Neural crest cell (in vitro differentiated cells): ENCODE measurements around the gene VGLL4. TPM values are rescaled to one million over a fixed set of nuclear protein-coding genes. Genes with fewer than 3 reads are reported as not detected.
A peak's percentile ranks its signal among the peaks of the same experiment; 100 is the strongest.
"Not testable (repeated sequence)": the region's sequence is repeated elsewhere in the genome, so short reads cannot be mapped to it uniquely, and the experiment has no call there.

Experiments used
- DNase-seq: peaks from one replicate; pipeline ENCODE4 v3.0.0; 2021; ENCODE audit warnings: low read depth, mixed read lengths, low spot score
- H3K27ac Mint-ChIP-seq: one replicate; pipeline ENCODE4 v1.8.0; 2021; ENCODE audit warnings: mild to moderate bottlenecking, mixed read lengths; ENCODE audit not compliant: unreplicated experiment
- H3K27me3 Mint-ChIP-seq: 2 replicates; pipeline ENCODE4 v1.8.0; 2021; ENCODE audit warnings: low read depth, mild to moderate bottlenecking, mixed read lengths
- H3K36me3 Mint-ChIP-seq: 2 replicates; pipeline ENCODE4 v1.8.0; 2021; ENCODE audit warnings: low read depth, mild to moderate bottlenecking, mixed read lengths
- H3K4me1 Mint-ChIP-seq: 2 replicates; pipeline ENCODE4 v1.8.0; 2021; ENCODE audit warnings: mixed read lengths
- H3K4me3 Mint-ChIP-seq: one replicate; pipeline ENCODE4 v1.8.0; 2021; ENCODE audit warnings: mild to moderate bottlenecking, mixed read lengths
- H3K9me3 Mint-ChIP-seq: 2 replicates; pipeline ENCODE4 v1.8.0; 2021; ENCODE audit warnings: mixed read lengths
- CTCF ChIP-seq: fragments of 200-600 bp; sonication (generic); conservative IDR thresholded peaks from 2 replicates; pipeline ENCODE4 v1.5.0; 2021; ENCODE audit warnings: antibody characterized with exemption, mild to moderate bottlenecking
- total RNA-seq: library from RNA; stranded (reverse); gene quantifications from 2 replicates; pipeline ENCODE4 v1.2.1, GENCODE V29; 2021

VGLL4 gene
- total RNA-seq, 1 donor from 2014 or later = 82.8 TPM

GRCh38 chr3:11600501-11601282 is 43.0 kb downstream of the VGLL4 start:
- Mint-ChIP-seq H3K9me3 (peaks cover 2% of the 10 kb centered on the region), H3K27me3 (no peaks in the 10 kb centered on the region), H3K4me1 (peaks cover 65% of the 10 kb centered on the region), H3K27ac (peak overlapping the region; percentile 32), H3K4me3 (peak overlapping the region; percentile 47), H3K36me3 (peaks cover 39% of the 10 kb centered on the region)
- no peak for DNase-seq
- TF ChIP-seq CTCF = no peak

- DNase-seq = no peak
- peaks cover 58% of the 10 kb centered on the region for H3K4me1 Mint-ChIP-seq
- TF ChIP-seq CTCF = no peak
- H3K27ac Mint-ChIP-seq = no peak overlapping the region
- no peak overlapping the region for H3K4me3 Mint-ChIP-seq
- peaks cover 2% of the 10 kb centered on the region for H3K9me3 Mint-ChIP-seq
- peaks cover 45% of the 10 kb centered on the region for H3K36me3 Mint-ChIP-seq
- no peaks in the 10 kb centered on the region for H3K27me3 Mint-ChIP-seq
Observed at GRCh38 chr3:11596387-11596786, 47.3 kb downstream of the VGLL4 start.

GRCh38 chr3:11595024-11595423 is 48.7 kb downstream of the VGLL4 start:
- H3K4me3 Mint-ChIP-seq, DNase-seq, H3K9me3 Mint-ChIP-seq, H3K27me3 Mint-ChIP-seq, H3K27ac Mint-ChIP-seq: not testable (repeated sequence)
- Mint-ChIP-seq H3K36me3 (peaks cover 38% of the 10 kb centered on the region), H3K4me1 (peaks cover 58% of the 10 kb centered on the region)

- Mint-ChIP-seq H3K27me3 (no peaks in the 10 kb centered on the region), H3K4me3 (peak overlapping the region; percentile 27), H3K27ac (peak overlapping the region; percentile 3), H3K4me1 (peaks cover 61% of the 10 kb centered on the region), H3K9me3 (peaks cover 2% of the 10 kb centered on the region), H3K36me3 (peaks cover 34% of the 10 kb centered on the region)
- no peak for DNase-seq
- no peak for TF ChIP-seq CTCF
Observed at GRCh38 chr3:11593318-11594034, 50.2 kb downstream of the VGLL4 start.

GRCh38 chr3:11592445-11593298 is 51.0 kb downstream of the VGLL4 start:
- peaks cover 2% of the 10 kb centered on the region for H3K9me3 Mint-ChIP-seq
- H3K27me3 Mint-ChIP-seq = no peaks in the 10 kb centered on the region
- no peak for TF ChIP-seq CTCF
- peak overlapping the region; percentile 94 for H3K27ac Mint-ChIP-seq
- no peak for DNase-seq
- H3K4me3 Mint-ChIP-seq = peak overlapping the region; percentile 77
- H3K36me3 Mint-ChIP-seq = peaks cover 31% of the 10 kb centered on the region
- peaks cover 69% of the 10 kb centered on the region for H3K4me1 Mint-ChIP-seq
